OCI-LY3 (cell line): ENCODE measurements around the gene MGME1.

Source experiments
- EZH2phosphoT487 ChIP-seq: fragments of 200-600 bp; shearing (Covaris generic); IDR thresholded peaks from 2 replicates; pipeline ENCODE4 v1.6.1; 2018; ENCODE audit warnings: antibody characterized with exemption, mixed run types, low read depth
- TF ChIP-seq, protein P1 (sequence below): fragments of 200-600, 300-600 bp; sonication (generic); IDR thresholded peaks from 2 replicates; pipeline ENCODE4 v1.5.1; 2014; ENCODE audit warnings: antibody characterized with exemption, low read length, low read depth

GRCh38 chr20:17998446-17998845 is 29.6 kb downstream of the MGME1 start:
- TF ChIP-seq, protein P1, sequence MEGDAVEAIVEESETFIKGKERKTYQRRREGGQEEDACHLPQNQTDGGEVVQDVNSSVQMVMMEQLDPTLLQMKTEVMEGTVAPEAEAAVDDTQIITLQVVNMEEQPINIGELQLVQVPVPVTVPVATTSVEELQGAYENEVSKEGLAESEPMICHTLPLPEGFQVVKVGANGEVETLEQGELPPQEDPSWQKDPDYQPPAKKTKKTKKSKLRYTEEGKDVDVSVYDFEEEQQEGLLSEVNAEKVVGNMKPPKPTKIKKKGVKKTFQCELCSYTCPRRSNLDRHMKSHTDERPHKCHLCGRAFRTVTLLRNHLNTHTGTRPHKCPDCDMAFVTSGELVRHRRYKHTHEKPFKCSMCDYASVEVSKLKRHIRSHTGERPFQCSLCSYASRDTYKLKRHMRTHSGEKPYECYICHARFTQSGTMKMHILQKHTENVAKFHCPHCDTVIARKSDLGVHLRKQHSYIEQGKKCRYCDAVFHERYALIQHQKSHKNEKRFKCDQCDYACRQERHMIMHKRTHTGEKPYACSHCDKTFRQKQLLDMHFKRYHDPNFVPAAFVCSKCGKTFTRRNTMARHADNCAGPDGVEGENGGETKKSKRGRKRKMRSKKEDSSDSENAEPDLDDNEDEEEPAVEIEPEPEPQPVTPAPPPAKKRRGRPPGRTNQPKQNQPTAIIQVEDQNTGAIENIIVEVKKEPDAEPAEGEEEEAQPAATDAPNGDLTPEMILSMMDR = no peak
- no peak for TF ChIP-seq EZH2phosphoT487
